Measurements from ENCODE around the gene DOCK4. TPM values are rescaled to one million over a fixed set of nuclear protein-coding genes. Genes with fewer than 3 reads are reported as not detected.

The DOCK4 gene
- polyA plus RNA-seq, 1 donor (not counting 4 experiments of a cell fraction or from before 2014, with no cell fraction given): 13.9 TPM

DNA sequence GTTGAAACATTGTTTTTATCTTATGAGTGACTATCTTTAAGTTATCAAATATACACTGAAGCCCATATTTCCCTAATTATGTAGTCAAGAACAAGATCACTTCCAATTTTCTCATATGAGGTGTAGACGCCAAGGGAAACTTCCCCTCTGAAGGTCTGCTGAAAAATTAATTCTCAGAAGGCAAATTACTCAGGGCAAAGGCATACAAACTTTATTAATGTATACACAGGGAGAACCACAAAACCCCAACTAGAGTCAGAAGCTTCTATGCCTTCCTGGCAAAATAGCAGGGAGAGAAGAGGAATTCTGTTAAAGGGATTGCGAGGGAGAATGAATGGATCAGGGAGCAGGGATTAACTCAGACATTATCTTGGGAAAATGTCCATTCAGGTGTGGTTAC is 83.4 kb downstream of the DOCK4 start:
- Histone ChIP-seq H4K20me1 (ENCODE audit: control insufficient read depth, extremely low read depth, insufficient read depth, low read length) (no peaks in the 10 kb centered on the region), H3K4me2 (ENCODE audit: control insufficient read depth, extremely low read depth, insufficient read depth, low read depth, low read length) (no peak overlapping the region), H3K9me1 (ENCODE audit: control insufficient read depth, extremely low read depth, insufficient read depth, low read length) (no peaks in the 10 kb centered on the region), H3K9me3 (ENCODE audit: control insufficient read depth, low read depth, low read length) (no peaks in the 10 kb centered on the region), H2AFZ (ENCODE audit: control insufficient read depth, low read length) (no peak overlapping the region), H3K4me1 (ENCODE audit: control insufficient read depth, extremely low read depth, insufficient read depth, low read length) (no peaks in the 10 kb centered on the region), H3K27me3 (ENCODE audit: control insufficient read depth, extremely low read depth, insufficient read depth, low read length) (no peaks in the 10 kb centered on the region), H3K79me2 (ENCODE audit: control insufficient read depth, insufficient read depth, low read length) (peaks cover 12% of the 10 kb centered on the region), H3K4me3 (ENCODE audit: control insufficient read depth in 2 of 3, extremely low read depth in 1 of 3, insufficient read depth in 2 of 3, low read depth in 1 of 3, low read length in 3 of 3) (no peak overlapping the region), H3K9ac (ENCODE audit: control insufficient read depth, extremely low read depth, insufficient read depth, low read length) (no peak overlapping the region), H3K36me3 (ENCODE audit: control insufficient read depth in 2 of 2, extremely low read depth in 1 of 2, insufficient read depth in 2 of 2, low read length in 2 of 2) (no peaks in the 10 kb centered on the region), H3K27ac (ENCODE audit: control insufficient read depth, insufficient read depth, low read length) (no peak overlapping the region)
- DNase-seq (ENCODE audit: low read depth, low spot score): no peak
- no peak for FAIRE-seq
- TF ChIP-seq, protein P1, sequence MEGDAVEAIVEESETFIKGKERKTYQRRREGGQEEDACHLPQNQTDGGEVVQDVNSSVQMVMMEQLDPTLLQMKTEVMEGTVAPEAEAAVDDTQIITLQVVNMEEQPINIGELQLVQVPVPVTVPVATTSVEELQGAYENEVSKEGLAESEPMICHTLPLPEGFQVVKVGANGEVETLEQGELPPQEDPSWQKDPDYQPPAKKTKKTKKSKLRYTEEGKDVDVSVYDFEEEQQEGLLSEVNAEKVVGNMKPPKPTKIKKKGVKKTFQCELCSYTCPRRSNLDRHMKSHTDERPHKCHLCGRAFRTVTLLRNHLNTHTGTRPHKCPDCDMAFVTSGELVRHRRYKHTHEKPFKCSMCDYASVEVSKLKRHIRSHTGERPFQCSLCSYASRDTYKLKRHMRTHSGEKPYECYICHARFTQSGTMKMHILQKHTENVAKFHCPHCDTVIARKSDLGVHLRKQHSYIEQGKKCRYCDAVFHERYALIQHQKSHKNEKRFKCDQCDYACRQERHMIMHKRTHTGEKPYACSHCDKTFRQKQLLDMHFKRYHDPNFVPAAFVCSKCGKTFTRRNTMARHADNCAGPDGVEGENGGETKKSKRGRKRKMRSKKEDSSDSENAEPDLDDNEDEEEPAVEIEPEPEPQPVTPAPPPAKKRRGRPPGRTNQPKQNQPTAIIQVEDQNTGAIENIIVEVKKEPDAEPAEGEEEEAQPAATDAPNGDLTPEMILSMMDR (optimal IDR thresholded peaks at IDR 0.05 in 1 of 3, IDR thresholded peaks at IDR 0.05 in 1 of 3, conservative IDR thresholded peaks at IDR 0.05 in 1 of 3; ENCODE audit: extremely low read depth in 1 of 3, insufficient read depth in 2 of 3, low read length in 3 of 3): no peak
- TF ChIP-seq EZH2 (IDR thresholded peaks at IDR 0.05; ENCODE audit: low read length): no peak
- dilution Hi-C loops (cut with MboI; ENCODE audit: extremely low pct_ligation_motif_present, low sequenced_read_pairs): no loop called here

DNA sequence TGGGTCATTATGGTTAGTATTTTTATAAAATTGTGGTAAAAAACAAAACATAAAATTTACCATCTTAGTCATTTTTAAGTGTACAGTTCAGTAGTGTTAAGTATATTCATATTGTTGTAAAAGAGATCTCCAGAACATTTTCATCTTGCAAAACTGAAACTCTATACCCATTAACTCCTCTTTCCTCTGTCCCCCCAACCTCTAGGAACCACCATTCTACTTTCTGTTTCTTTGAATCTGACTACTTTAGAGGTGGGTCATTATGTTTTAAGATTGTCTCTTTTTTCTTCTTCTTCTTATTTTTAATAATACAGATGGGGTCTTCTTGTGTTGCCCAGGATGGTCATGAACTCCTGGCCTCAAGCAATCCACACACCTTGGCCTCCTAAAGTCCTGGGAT is 84.1 kb downstream of the DOCK4 start:
- no peak overlapping the region for H3K9ac ChIP-seq (ENCODE audit: control insufficient read depth, extremely low read depth, insufficient read depth, low read length)
- no peaks in the 10 kb centered on the region for H3K27me3 ChIP-seq (ENCODE audit: control insufficient read depth, extremely low read depth, insufficient read depth, low read length)
- H3K4me2 ChIP-seq (ENCODE audit: control insufficient read depth, extremely low read depth, insufficient read depth, low read depth, low read length): no peak overlapping the region
- dilution Hi-C loops (cut with MboI; ENCODE audit: extremely low pct_ligation_motif_present, low sequenced_read_pairs): no loop called here
- H3K4me3 ChIP-seq (ENCODE audit: control insufficient read depth in 2 of 3, extremely low read depth in 1 of 3, insufficient read depth in 2 of 3, low read depth in 1 of 3, low read length in 3 of 3): no peak overlapping the region
- H3K9me1 ChIP-seq (ENCODE audit: control insufficient read depth, extremely low read depth, insufficient read depth, low read length): no peaks in the 10 kb centered on the region
- DNase-seq (ENCODE audit: low read depth, low spot score) (no peak), FAIRE-seq (no peak)
- no peaks in the 10 kb centered on the region for H3K9me3 ChIP-seq (ENCODE audit: control insufficient read depth, low read depth, low read length)
- H4K20me1 ChIP-seq (ENCODE audit: control insufficient read depth, extremely low read depth, insufficient read depth, low read length): no peaks in the 10 kb centered on the region
- no peak for TF ChIP-seq EZH2 (IDR thresholded peaks at IDR 0.05; ENCODE audit: low read length)
- TF ChIP-seq, protein P1 (optimal IDR thresholded peaks at IDR 0.05 in 1 of 3, IDR thresholded peaks at IDR 0.05 in 1 of 3, conservative IDR thresholded peaks at IDR 0.05 in 1 of 3; ENCODE audit: extremely low read depth in 1 of 3, insufficient read depth in 2 of 3, low read length in 3 of 3): no peak
- H3K27ac ChIP-seq (ENCODE audit: control insufficient read depth, insufficient read depth, low read length): no peak overlapping the region
- H3K36me3 ChIP-seq (ENCODE audit: control insufficient read depth in 2 of 2, extremely low read depth in 1 of 2, insufficient read depth in 2 of 2, low read length in 2 of 2): no peaks in the 10 kb centered on the region
- peaks cover 11% of the 10 kb centered on the region for H3K79me2 ChIP-seq (ENCODE audit: control insufficient read depth, insufficient read depth, low read length)
- H2AFZ ChIP-seq (ENCODE audit: control insufficient read depth, low read length): no peak overlapping the region
- no peaks in the 10 kb centered on the region for H3K4me1 ChIP-seq (ENCODE audit: control insufficient read depth, extremely low read depth, insufficient read depth, low read length)
